HG03571 (cell line): ENCODE results near the gene ZNF804A.
"Not testable (repeated sequence)": the region's sequence is repeated elsewhere in the genome, so short reads cannot be mapped to it uniquely, and the experiment has no call there.

ENCODE experiments used
- ATAC-seq: cut with Tn5 transposase; IDR thresholded peaks from one replicate; pipeline ENCODE4 v1.9.1; 2021; ENCODE audit not compliant: unreplicated experiment

ZNF804A gene

DNA sequence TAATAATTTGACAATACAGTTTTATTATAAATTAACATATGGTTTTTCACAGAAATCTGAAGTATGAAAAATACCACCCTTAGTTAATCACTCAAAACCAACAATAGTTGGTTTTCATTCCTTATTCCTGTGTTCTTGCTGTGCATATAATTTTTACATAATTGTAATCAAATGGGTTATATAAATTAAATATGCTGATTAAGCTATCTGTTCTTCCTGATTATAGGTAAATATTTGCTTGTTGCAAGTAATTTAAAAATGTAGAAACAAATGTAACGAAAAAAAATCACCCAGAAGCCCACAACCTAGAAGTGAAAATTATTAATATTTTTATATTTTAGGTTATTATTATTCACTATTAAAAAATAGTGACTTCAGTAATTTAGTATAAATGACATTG is 98.3 kb downstream of the ZNF804A start:
- ATAC-seq: no peak

- no peak for ATAC-seq
Observed at GRCh38 chr2:184698476-184698875, 100.1 kb downstream of the ZNF804A start.

GRCh38 chr2:184721881-184722280 is 123.6 kb downstream of the ZNF804A start:
- ATAC-seq: no peak

DNA sequence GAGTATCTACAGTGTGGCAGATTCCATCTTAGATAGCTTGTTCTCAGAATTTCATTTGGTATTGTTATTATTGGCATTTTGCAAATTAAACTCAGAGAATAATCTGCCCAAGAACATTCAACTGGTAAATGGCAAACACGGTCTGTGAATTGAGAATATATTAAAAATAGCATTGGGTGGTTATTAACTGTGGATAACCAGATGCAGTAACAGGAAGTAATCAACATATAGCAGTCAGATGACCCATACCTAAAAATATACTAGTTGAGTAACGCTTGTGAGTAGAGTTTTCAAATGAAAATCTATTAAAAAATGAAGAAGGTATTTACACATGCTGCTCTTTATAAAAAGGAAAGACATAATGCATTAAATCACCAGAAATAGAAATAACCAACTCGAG is 129.5 kb downstream of the ZNF804A start:
- no peak for ATAC-seq

DNA sequence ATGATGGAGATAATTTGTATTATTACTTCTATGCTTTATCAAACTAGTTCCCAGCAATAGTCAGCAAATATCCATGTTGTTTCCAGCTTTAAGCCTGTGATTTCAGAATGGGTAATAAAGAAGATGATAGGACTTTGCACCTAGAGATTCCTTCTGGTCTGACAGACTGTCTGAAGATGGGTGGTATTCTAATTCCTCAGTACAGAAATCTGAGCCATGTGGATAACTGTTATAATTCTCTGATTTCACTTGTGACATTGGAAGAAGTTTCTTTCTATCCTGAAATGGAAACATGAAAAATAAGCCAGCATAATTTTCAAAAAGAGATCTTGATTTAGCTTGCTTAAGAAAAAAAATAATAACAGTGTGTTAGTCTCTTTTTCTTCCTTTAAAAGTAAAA is 130.1 kb downstream of the ZNF804A start:
- no peak for ATAC-seq

- no peak for ATAC-seq
Observed at GRCh38 chr2:184729581-184729980, 131.3 kb downstream of the ZNF804A start.

DNA sequence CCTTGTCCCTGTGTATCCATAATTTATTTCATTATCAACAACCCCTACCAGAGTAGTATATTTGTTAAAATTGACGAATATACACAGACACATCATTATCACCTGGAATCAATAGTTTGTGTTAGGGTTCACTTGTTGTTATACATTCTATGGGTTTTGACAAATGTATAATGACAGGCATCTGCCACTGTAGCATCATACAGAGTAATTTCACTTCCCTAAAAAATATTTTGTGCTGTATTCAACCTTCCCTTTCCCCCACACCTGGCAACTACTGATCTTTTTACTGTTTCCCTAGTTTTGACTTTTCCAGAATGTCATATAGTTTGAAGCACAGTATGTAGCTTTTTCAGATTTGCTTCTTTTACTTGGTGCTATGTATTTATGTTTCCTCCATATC is 132.0 kb downstream of the ZNF804A start:
- no peak for ATAC-seq

- ATAC-seq: no peak
Observed at GRCh38 chr2:184734338-184734737, 136.0 kb downstream of the ZNF804A start.

- no peak for ATAC-seq
Observed at GRCh38 chr2:184735611-184736010, 137.3 kb downstream of the ZNF804A start.

GRCh38 chr2:184743096-184743495 is 144.8 kb downstream of the ZNF804A start:
- no peak for ATAC-seq

DNA sequence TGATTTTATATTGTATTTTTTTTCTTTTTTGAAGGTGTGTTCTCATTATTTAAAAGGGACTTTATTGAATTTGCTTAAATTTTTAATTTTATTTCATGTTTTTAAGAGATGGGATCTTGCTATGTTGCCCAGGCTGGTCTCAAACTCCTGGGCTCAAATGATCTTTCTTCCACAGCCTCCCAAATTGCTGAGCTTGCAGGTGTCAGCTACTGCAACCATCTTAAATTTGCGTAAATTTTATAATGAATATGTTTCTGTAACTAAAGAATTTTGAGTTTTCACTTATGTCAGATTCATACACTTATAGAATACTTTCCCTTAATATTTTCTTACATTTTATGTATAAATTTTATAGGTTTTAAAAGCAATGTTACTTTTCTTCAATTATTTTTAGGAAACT is 157.8 kb downstream of the ZNF804A start:
- ATAC-seq: no peak

- ATAC-seq: no peak
Observed at GRCh38 chr2:184756885-184757284, 158.6 kb downstream of the ZNF804A start.

DNA sequence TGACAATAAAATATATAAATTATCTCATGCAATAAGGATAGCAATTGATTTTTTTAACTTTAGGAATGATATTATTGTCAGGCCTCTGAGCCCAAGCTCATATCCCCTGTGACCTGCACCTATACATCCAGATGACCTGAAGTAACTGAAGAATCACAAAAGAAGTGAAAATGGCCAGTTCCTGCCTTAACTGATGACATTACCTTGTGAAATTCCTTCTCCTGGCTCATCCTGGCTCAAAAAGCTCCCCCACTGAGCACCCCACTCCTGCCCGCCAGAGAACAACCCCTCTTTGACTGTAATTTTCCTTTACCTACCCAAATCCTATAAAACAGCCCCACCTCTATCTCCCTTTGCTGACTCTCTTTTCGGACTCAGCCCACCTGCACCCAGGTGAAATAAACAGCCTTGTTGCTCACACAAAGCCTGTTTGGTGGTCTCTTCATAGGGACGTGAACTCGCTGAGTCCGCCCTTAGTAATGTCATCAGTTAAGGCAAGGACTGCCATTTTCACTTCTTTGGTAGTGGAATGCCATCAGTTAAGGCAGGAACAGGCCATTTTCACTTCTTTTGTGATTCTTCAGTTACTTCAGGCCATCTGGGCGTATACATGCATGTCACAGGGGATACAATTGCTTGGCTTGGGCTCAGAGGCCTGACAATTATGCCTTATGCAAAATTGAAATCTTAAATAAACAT is 161.4 kb downstream of the ZNF804A start:
- not testable (repeated sequence) for ATAC-seq

DNA sequence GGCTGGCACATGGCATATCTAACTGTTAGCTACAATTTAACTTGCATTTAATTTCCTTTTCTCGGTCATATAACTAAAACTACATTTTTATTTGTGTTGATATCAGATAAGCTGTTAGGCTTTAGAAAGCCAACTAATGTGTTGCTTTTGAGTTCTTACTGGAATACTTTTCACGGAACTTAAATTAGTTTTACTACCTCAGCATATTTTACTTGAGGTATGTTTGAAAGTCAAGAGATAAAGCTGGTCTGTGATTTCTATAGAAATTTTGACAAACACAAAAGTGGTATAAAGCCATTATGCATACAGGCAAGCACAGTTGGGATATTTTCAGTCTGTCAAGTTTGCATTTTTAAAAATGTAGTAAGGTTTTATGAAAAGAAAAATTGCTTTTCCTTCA is 162.6 kb downstream of the ZNF804A start:
- ATAC-seq: no peak

DNA sequence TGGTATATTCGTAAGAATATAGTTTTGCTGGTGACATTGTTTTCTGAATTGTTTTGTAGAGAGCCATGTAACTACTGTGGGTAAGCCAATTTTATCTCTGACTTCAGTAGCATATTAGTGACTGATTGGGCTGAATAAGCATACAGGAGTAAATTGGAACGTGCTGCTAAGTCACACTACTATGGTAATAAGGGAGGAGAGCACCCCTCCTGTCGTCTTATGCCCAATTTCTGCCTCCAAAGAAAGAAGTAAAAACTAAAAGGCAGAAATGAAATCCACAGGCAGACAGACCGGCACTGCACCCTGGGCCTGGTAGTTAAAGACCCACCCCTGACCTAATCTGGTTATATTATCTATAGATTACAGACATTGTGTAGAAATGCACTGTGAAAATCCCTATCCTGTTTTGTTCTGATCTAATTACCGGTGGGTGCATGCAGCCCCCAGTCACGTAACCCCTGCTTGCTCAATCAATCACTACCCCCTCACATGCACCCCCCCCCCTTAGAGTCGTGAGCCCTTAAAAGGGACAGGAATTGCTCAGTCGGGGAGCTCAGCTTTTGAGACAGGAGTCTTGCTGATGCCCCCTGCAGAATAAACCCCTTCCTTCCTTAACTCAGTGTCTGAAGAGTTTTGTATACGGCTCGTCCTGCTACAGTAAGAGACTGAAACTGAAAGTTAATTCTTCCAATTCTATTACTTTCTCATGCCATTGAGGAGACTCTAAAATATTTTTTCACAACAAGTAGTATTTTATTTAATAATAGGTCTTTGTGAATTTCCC is 167.0 kb downstream of the ZNF804A start:
- no peak for ATAC-seq

DNA sequence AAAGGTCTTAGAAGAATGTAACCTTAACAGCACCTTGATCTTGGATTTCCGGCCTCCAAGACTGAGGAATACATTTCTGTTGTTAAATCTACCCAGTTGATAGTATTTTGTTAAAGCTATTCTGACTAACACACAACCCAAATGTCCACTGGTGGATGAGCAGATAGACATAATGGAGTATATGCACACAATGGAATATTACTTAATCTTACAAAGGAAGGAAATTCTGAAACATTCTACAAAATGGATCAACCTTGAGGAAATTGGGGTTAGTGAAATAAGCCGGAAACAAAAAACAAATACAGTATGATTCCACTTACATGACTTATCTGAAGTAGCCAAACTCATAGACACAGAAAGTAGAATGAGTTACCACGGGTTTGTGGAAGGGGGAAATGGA is 168.7 kb downstream of the ZNF804A start:
- no peak for ATAC-seq

DNA sequence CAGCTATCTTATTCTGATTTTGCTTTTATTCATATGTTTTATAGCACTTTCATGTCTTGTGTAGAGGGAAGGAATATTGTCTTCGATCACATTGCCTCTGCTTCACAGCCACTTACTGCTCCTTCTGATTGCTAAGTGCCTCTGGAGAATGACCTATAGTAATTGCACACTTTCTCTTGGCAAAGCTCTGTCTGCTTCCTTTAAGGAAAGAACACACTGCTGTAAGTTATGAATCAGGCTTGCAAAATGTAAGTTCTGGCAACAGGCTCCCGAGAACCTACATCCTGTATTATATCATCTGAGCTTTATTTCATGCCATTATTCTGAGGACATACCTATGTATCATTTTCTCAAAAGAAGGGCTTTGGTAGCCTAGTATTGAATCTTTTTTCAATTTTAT is 170.7 kb downstream of the ZNF804A start:
- no peak for ATAC-seq

GRCh38 chr2:184769686-184770085 is 171.4 kb downstream of the ZNF804A start:
- no peak for ATAC-seq

DNA sequence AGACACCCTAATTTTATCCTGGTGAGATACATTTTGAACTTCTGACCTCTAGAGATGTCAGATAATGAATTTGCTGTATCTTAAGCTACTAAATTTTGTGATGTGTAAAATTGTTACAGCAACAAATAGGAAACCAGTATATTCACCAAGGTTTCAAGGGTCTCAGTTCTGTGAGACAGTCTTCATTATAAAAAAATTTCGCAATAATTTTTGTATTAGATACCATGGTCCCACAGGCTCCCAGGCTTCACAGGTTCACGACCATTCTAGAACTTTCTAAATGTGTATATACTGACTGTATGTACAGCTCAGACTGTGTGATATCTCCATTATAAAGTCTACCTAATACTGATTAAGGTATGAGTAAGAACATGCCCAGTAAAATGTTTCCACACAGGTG is 181.4 kb downstream of the ZNF804A start:
- no peak for ATAC-seq

GRCh38 chr2:184780384-184780783 is 182.1 kb downstream of the ZNF804A start:
- no peak for ATAC-seq

DNA sequence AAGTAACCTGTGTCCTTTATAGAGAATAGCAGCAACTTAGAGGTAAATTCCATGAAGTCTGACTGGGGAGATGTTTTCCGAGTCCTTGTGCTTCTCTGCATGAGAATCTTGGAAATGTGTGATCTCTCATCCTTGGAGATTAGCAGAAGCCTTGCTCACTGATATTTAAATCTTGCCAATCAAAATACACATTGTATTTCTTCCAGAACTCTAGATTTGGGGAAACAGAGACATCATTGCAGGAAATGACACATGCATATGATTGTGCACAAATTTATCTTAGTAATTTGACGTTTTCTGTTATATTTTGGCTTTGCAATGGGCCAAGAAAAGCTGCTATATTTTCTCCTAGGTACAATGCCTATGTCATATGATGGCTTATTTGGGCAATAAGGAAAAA is 182.6 kb downstream of the ZNF804A start:
- no peak for ATAC-seq

DNA sequence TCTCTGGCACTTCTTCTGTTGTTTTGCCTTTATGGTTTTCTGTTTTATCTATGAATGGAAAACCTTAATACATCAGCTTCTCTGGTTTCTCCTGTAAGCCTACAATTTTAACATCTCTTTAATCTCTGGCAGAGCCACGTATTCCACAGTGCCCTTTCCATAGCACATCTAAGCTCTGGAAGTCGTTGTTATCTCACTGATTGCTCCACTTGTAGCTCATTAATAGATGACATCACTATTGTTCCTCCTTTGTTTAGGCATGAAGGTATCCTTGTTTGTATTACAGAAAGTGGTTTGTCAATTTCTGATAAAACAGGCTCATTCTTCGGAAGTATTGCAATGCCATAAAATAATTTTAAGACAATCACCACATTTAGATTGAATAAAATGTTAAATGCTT is 185.2 kb downstream of the ZNF804A start:
- ATAC-seq: no peak

- ATAC-seq: no peak
Observed at GRCh38 chr2:184793176-184793575, 194.8 kb downstream of the ZNF804A start.
